H1 (cell line): Measurements from ENCODE around the gene SMARCA1. TPM values are rescaled to one million over a fixed set of nuclear protein-coding genes. Genes with fewer than 3 reads are reported as not detected.

Experiments used
- KDM4A ChIP-seq: IDR thresholded peaks from one replicate; pipeline ENCODE4 v1.7.1; 2012; ENCODE audit warnings: low read depth, mild to moderate bottlenecking, moderate library complexity, low read length, inconsistent platforms; ENCODE audit not compliant: severe bottlenecking
- YY1 ChIP-seq: IDR thresholded peaks from 2 replicates; pipeline ENCODE4 v1.6.1; 2011; ENCODE audit warnings: low read depth, mild to moderate bottlenecking, low read length
- polyA plus RNA-seq, 7 experiments: library from polyadenylated mRNA; depleted of rRNA in 3 of 7; stranded (reverse) in 5 of 7; unstranded in 2 of 7; fragments of >200 nt in 5 of 7; fragments of 200-250 nt in 2 of 7; gene quantifications; 1 replicate in 5 of 7; 2 replicates in 1 of 7; 4 replicates in 1 of 7; pipeline versions ENCODE4 v1.2.1 to v1.2.3, GENCODE V29; 2011 to 2013; ENCODE audit warnings: missing spikeins in 2 of 7, mixed read lengths in 2 of 7
- total RNA-seq: library from RNA; stranded (reverse); fragmentation: NEBNext Ultra II Directional; extraction: Animal tissue kit (Norgen Biotek cat#: 25700); gene quantifications from 2 replicates; pipeline ENCODE4 v1.2.1, GENCODE V29; 2021

The SMARCA1 gene
- total and polyA plus RNA-seq, 2 of the 8 experiments (the other 6 are each of a cell fraction or from before 2014, with no cell fraction given), result 13.1 to 54.4 TPM

- TF ChIP-seq KDM4A (no peak), YY1 (no peak)
These were observed 118.7 kb downstream of the SMARCA1 start (continued) for GRCh38 chrX:129404670-129405008.
